ENCODE measurements around the gene DPH2.

The DPH2 gene

GRCh38 chr1:43970911-43971310 lies 1.1 kb downstream of the DPH2 start:
- TF ChIP-seq ZFX (IDR thresholded peaks at IDR 0.05) (no peak), CTCF (conservative IDR thresholded peaks at IDR 0.05) (no peak)
- no peak overlapping the region for H3K27ac ChIP-seq

GRCh38 chr1:43971336-43971980 lies 1.6 kb downstream of the DPH2 start:
- no peak overlapping the region for H3K27ac ChIP-seq
- TF ChIP-seq ZFX (IDR thresholded peaks at IDR 0.05) (no peak), CTCF (conservative IDR thresholded peaks at IDR 0.05) (no peak)

GRCh38 chr1:43973981-43974442 lies 4.2 kb downstream of the DPH2 start:
- peak overlapping the region; percentile 96 for H3K27ac ChIP-seq
- TF ChIP-seq ZFX (IDR thresholded peaks at IDR 0.05) (no peak), CTCF (conservative IDR thresholded peaks at IDR 0.05) (no peak)

- TF ChIP-seq ZFX (IDR thresholded peaks at IDR 0.05) (peak; percentile 69; the same call in 1 of the 2 replicates), CTCF (conservative IDR thresholded peaks at IDR 0.05) (no peak; the same call in 1 of the 2 replicates)
- peak within 1 kb of the TSS; percentile 96 for H3K27ac ChIP-seq
Observed at GRCh38 chr1:43974443-43975248, 4.8 kb downstream of the DPH2 start, which contains the start of gene ATP6V0B. Gene ATP6V0B (plus strand): TSS chr1:43974960. CDS start chr1:43975041, 81 bp downstream.

- TF ChIP-seq CTCF (conservative IDR thresholded peaks at IDR 0.05) (no peak), ZFX (IDR thresholded peaks at IDR 0.05) (no peak)
- peak overlapping the region; percentile 96 for H3K27ac ChIP-seq
Observed at GRCh38 chr1:43975249-43975961, 5.6 kb downstream of the DPH2 start.

- no peak for TF ChIP-seq CTCF (conservative IDR thresholded peaks at IDR 0.05)
- TF ChIP-seq ZFX (IDR thresholded peaks at IDR 0.05), result no peak
- peak overlapping the region; percentile 96 for H3K27ac ChIP-seq
Observed at GRCh38 chr1:43976045-43976444, 6.2 kb downstream of the DPH2 start.
